Type B pancreatic cell (in vitro differentiated cells): ENCODE measurements around the gene TMEM35B. TPM values are rescaled to one million over a fixed set of nuclear protein-coding genes. Genes with fewer than 3 reads are reported as not detected.
A peak's percentile ranks its signal among the peaks of the same experiment; 100 is the strongest.
"Not testable (repeated sequence)": the region's sequence is repeated elsewhere in the genome, so short reads cannot be mapped to it uniquely, and the experiment has no call there.

Experiments
- DNase-seq: peaks from one replicate; pipeline ENCODE4 v3.0.0; 2021; ENCODE audit warnings: mixed read lengths; ENCODE audit not compliant: unreplicated experiment; ENCODE audit errors: extremely low spot score
- H3K27ac Mint-ChIP-seq: 2 replicates; pipeline ENCODE4 v1.8.0; 2021; ENCODE audit warnings: mild to moderate bottlenecking, mixed read lengths
- H3K27me3 Mint-ChIP-seq: 2 replicates; pipeline ENCODE4 v1.8.0; 2021; ENCODE audit warnings: mixed read lengths
- H3K36me3 Mint-ChIP-seq: 2 replicates; pipeline ENCODE4 v1.8.0; 2021; ENCODE audit warnings: mixed read lengths
- H3K4me1 Mint-ChIP-seq: one replicate; pipeline ENCODE4 v1.8.0; 2021; ENCODE audit warnings: mixed read lengths; ENCODE audit not compliant: unreplicated experiment
- H3K4me3 Mint-ChIP-seq: 2 replicates; pipeline ENCODE4 v1.8.0; 2021; ENCODE audit warnings: mild to moderate bottlenecking, mixed read lengths
- H3K9me3 Mint-ChIP-seq: 2 replicates; pipeline ENCODE4 v1.8.0; 2021; ENCODE audit warnings: mixed read lengths
- CTCF ChIP-seq: fragments of 200-600 bp; sonication (generic); conservative IDR thresholded peaks from 2 replicates; pipeline ENCODE4 v1.5.0; 2021; ENCODE audit warnings: antibody characterized with exemption, mild to moderate bottlenecking
- total RNA-seq: library from RNA; stranded (reverse); gene quantifications from 2 replicates; pipeline ENCODE4 v1.2.1, GENCODE V29; 2021; ENCODE audit warnings: low replicate concordance

TMEM35B gene
- total RNA-seq, 1 donor from 2014 or later: 9.9 TPM

GRCh38 chr1:34988581-34988980 lies 3.4 kb upstream of the TMEM35B start:
- Mint-ChIP-seq H3K27me3 (peaks cover 2% of the 10 kb centered on the region), H3K4me1 (peaks cover 5% of the 10 kb centered on the region), H3K4me3 (no peak overlapping the region), H3K27ac (no peak overlapping the region), H3K9me3 (no peaks in the 10 kb centered on the region), H3K36me3 (no peaks in the 10 kb centered on the region)
- no peak for DNase-seq
- no peak for TF ChIP-seq CTCF

- no peak overlapping the region for H3K27ac Mint-ChIP-seq
These were observed 3.0 kb upstream of the TMEM35B start for GRCh38 chr1:34988147-34988546.

GRCh38 chr1:34987018-34987417 lies 1.9 kb upstream of the TMEM35B start:
- Mint-ChIP-seq H3K9me3 (no peaks in the 10 kb centered on the region), H3K4me1 (peaks cover 5% of the 10 kb centered on the region), H3K27ac (no peak overlapping the region), H3K36me3 (no peaks in the 10 kb centered on the region), H3K4me3 (no peak overlapping the region), H3K27me3 (peaks cover 2% of the 10 kb centered on the region)
- no peak for TF ChIP-seq CTCF
- no peak for DNase-seq

More at GRCh38 chr1:34988147-34988546, 3.0 kb upstream of the TMEM35B start:
- no peak for TF ChIP-seq CTCF
- H3K27me3 Mint-ChIP-seq: peaks cover 2% of the 10 kb centered on the region
- H3K4me1 Mint-ChIP-seq: peaks cover 5% of the 10 kb centered on the region
- no peak overlapping the region for H3K4me3 Mint-ChIP-seq
- no peak for DNase-seq
- no peaks in the 10 kb centered on the region for H3K36me3 Mint-ChIP-seq
- no peaks in the 10 kb centered on the region for H3K9me3 Mint-ChIP-seq

GRCh38 chr1:34985609-34985904 lies 410 bp upstream of the TMEM35B start:
- H3K36me3 Mint-ChIP-seq, H3K9me3 Mint-ChIP-seq, DNase-seq, H3K4me1 Mint-ChIP-seq, H3K27me3 Mint-ChIP-seq, H3K27ac Mint-ChIP-seq: not testable (repeated sequence)
- peak overlapping the region; percentile 96 for H3K4me3 Mint-ChIP-seq

- Mint-ChIP-seq H3K4me3 (peak overlapping the region; percentile 96), H3K4me1 (peaks cover 5% of the 10 kb centered on the region), H3K27me3 (peaks cover 2% of the 10 kb centered on the region), H3K27ac (peak overlapping the region; percentile 80), H3K36me3 (no peaks in the 10 kb centered on the region), H3K9me3 (no peaks in the 10 kb centered on the region)
- DNase-seq: no peak
- TF ChIP-seq CTCF: no peak
These were observed 733 bp downstream of the TMEM35B start for GRCh38 chr1:34984435-34984792.

- no peak for DNase-seq
- Mint-ChIP-seq H3K27ac (no peak overlapping the region), H3K36me3 (no peaks in the 10 kb centered on the region), H3K4me3 (peak overlapping the region; percentile 96), H3K4me1 (peaks cover 5% of the 10 kb centered on the region), H3K27me3 (peaks cover 2% of the 10 kb centered on the region), H3K9me3 (no peaks in the 10 kb centered on the region)
- TF ChIP-seq CTCF: no peak
These were observed 1.3 kb downstream of the TMEM35B start for GRCh38 chr1:34983700-34984355.
